Measurements from ENCODE around the gene CACNB1.

DNA sequence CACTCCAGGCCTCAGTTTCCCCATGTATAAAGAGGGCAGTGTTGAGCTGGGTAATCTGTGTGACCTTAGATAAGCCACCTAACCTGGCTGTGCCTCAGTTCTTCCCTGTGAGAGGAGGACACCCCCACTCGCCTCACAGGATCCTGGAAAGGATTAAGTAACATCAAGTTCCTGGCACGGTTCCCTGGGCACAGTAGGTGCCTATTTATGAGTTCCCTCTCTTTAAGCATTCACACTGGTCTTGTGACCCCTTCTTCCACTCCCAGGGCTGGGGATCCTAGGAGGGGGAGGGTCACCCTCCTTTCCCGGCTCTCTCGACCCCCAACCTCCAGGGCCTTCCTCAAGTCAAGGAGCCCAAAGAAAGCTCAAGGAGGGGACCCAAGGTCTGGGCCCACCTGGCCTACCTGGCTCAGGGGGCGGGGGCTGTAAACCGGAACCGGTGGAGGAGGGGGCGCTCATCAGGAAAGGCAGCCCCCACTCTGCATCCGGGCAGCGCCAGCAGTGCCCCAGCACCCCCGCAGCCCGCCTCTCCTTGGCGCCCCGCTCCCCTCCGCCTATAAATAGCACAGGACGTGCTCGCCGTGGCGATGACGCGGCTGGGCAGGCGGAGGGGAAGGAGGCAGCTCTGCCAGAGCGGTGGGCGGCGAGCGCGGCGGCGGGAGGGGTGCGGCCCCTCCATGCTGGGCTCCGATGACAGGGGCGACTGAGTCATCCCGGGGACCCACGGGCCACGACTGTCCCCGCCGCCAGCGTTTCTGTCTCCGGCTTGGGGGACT is 12.0 kb upstream of the CACNB1 start:
- TF ChIP-seq CTCF (IDR thresholded peaks at IDR 0.05) (no peak), POLR2A (IDR thresholded peaks at IDR 0.05) (no peak), EP300 (IDR thresholded peaks at IDR 0.05) (peak in 1 of 2 donors; percentile 40)

Data from tibial nerve (tissue), 4 donors.